SK-N-SH treated with all-trans-retinoic acid at 6 μM for 48 hours (cell line): ENCODE data around the gene CELF3.

Experiments used
- CSDC2 ChIP-seq: fragments of 250-450 bp; sonication (Bioruptor Pico); IDR thresholded peaks from 2 replicates; pipeline ENCODE4 v1.5.0; 2020; ENCODE audit warnings: mild to moderate bottlenecking, moderate library complexity
- PPARA ChIP-seq: fragments of 250-450 bp; sonication (Bioruptor Pico); IDR thresholded peaks from 2 replicates; pipeline ENCODE4 v1.5.0; 2020; ENCODE audit warnings: mild to moderate bottlenecking, borderline replicate concordance
- RARB ChIP-seq: fragments of 250-450 bp; sonication (Bioruptor Pico); IDR thresholded peaks from 2 replicates; pipeline ENCODE4 v1.8.0; 2021; ENCODE audit warnings: mild to moderate bottlenecking, moderate library complexity
- TOX ChIP-seq: fragments of 250-450 bp; sonication (Bioruptor Pico); IDR thresholded peaks from 2 replicates; pipeline ENCODE4 v1.8.0; 2021; ENCODE audit warnings: mild to moderate bottlenecking, moderate library complexity, borderline replicate concordance
- ZNF70 ChIP-seq: fragments of 450-650 bp; formaldehyde crosslinking; IDR thresholded peaks from 2 replicates; pipeline ENCODE4 v1.5.0; 2020; ENCODE audit warnings: mild to moderate bottlenecking, moderate library complexity
- ZNF8 ChIP-seq: fragments of 450-650 bp; formaldehyde crosslinking; IDR thresholded peaks from 2 replicates; pipeline ENCODE4 v1.5.0; 2020; ENCODE audit warnings: mild to moderate bottlenecking, moderate library complexity
- TF ChIP-seq, protein P1 (sequence below): fragments of 250-450 bp; sonication (Bioruptor Pico); IDR thresholded peaks from 2 replicates; pipeline ENCODE4 v1.5.1; 2020; ENCODE audit warnings: low read depth, mild to moderate bottlenecking, moderate library complexity
- TF ChIP-seq, protein P2 (sequence below): fragments of 250-450 bp; sonication (Bioruptor Pico); IDR thresholded peaks from 2 replicates; pipeline ENCODE4 v1.8.0; 2020; ENCODE audit warnings: mild to moderate bottlenecking, moderate library complexity, borderline replicate concordance
- TF ChIP-seq, protein P3 (sequence below): fragments of 250-450 bp; sonication (Bioruptor Pico); IDR thresholded peaks from 2 replicates; pipeline ENCODE4 v1.5.0; 2020; ENCODE audit warnings: mild to moderate bottlenecking, moderate library complexity

DNA sequence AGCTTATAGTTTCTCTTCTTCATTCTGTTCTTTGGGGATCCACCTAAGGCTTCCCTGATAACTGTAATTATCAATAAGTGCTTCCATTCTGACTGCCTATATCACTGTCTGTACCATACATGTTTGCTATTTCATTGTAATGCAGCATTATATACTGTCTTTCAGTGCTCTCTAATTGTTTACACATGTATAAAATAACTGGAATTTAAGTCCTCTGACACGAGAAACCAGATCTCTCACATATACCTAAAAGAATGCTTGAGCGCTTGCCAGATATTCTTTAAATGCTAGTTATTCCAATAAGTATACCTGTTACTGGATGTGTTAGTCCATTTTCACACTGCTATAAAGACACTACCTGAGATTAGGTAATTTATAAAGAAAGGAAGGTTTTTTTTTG lies 34.7 kb downstream of the CELF3 start:
- TF ChIP-seq, protein P1, sequence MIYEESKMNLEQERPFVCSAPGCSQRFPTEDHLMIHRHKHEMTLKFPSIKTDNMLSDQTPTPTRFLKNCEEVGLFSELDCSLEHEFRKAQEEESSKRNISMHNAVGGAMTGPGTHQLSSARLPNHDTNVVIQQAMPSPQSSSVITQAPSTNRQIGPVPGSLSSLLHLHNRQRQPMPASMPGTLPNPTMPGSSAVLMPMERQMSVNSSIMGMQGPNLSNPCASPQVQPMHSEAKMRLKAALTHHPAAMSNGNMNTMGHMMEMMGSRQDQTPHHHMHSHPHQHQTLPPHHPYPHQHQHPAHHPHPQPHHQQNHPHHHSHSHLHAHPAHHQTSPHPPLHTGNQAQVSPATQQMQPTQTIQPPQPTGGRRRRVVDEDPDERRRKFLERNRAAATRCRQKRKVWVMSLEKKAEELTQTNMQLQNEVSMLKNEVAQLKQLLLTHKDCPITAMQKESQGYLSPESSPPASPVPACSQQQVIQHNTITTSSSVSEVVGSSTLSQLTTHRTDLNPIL (CRISPR knock-in tag) = no peak
- TF ChIP-seq RARB (CRISPR knock-in tag) (no peak), PPARA (no peak), ZNF8 (CRISPR knock-in tag) (no peak), CSDC2 (CRISPR knock-in tag) (no peak), TOX (CRISPR knock-in tag) (no peak), ZNF70 (no peak)
- TF ChIP-seq, protein P2, sequence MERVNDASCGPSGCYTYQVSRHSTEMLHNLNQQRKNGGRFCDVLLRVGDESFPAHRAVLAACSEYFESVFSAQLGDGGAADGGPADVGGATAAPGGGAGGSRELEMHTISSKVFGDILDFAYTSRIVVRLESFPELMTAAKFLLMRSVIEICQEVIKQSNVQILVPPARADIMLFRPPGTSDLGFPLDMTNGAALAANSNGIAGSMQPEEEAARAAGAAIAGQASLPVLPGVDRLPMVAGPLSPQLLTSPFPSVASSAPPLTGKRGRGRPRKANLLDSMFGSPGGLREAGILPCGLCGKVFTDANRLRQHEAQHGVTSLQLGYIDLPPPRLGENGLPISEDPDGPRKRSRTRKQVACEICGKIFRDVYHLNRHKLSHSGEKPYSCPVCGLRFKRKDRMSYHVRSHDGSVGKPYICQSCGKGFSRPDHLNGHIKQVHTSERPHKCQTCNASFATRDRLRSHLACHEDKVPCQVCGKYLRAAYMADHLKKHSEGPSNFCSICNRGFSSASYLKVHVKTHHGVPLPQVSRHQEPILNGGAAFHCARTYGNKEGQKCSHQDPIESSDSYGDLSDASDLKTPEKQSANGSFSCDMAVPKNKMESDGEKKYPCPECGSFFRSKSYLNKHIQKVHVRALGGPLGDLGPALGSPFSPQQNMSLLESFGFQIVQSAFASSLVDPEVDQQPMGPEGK (CRISPR knock-in tag) = no peak
- TF ChIP-seq, protein P3, sequence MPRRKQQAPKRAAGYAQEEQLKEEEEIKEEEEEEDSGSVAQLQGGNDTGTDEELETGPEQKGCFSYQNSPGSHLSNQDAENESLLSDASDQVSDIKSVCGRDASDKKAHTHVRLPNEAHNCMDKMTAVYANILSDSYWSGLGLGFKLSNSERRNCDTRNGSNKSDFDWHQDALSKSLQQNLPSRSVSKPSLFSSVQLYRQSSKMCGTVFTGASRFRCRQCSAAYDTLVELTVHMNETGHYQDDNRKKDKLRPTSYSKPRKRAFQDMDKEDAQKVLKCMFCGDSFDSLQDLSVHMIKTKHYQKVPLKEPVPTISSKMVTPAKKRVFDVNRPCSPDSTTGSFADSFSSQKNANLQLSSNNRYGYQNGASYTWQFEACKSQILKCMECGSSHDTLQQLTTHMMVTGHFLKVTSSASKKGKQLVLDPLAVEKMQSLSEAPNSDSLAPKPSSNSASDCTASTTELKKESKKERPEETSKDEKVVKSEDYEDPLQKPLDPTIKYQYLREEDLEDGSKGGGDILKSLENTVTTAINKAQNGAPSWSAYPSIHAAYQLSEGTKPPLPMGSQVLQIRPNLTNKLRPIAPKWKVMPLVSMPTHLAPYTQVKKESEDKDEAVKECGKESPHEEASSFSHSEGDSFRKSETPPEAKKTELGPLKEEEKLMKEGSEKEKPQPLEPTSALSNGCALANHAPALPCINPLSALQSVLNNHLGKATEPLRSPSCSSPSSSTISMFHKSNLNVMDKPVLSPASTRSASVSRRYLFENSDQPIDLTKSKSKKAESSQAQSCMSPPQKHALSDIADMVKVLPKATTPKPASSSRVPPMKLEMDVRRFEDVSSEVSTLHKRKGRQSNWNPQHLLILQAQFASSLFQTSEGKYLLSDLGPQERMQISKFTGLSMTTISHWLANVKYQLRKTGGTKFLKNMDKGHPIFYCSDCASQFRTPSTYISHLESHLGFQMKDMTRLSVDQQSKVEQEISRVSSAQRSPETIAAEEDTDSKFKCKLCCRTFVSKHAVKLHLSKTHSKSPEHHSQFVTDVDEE (CRISPR knock-in tag) = no peak
